ENCODE measurements around the gene PDE6A. TPM values are rescaled to one million over a fixed set of nuclear protein-coding genes. Genes with fewer than 3 reads are reported as not detected.
A peak's percentile ranks its signal among the peaks of the same experiment; 100 is the strongest.

Gene PDE6A
- total RNA-seq, 4 donors from 2014 or later, result 0.22 TPM; not detected in 3

GRCh38 chr5:149826574-149826973, 118.0 kb downstream of the PDE6A start:
- TF ChIP-seq POLR2A (IDR thresholded peaks at IDR 0.05) (no peak), EP300 (IDR thresholded peaks at IDR 0.05) (no peak), CTCF (IDR thresholded peaks at IDR 0.05) (no peak)
- peaks cover 0 to 11% (median 2%) of the 10 kb centered on the region in 4 donors for H3K4me1 ChIP-seq
- no peaks in the 10 kb centered on the region for H3K9me3 ChIP-seq
- no peaks in the 10 kb centered on the region for H3K36me3 ChIP-seq
- WGBS, 2 donors, result 52 to 74% methylated on average over 7 to 9 of the region's 9 CpGs
- H3K27ac ChIP-seq, result no peak overlapping the region
- no peak for DNase-seq (ENCODE audit: low spot score in 2 of 2)
- no peak overlapping the region for H3K4me3 ChIP-seq
- H3K27me3 ChIP-seq, result no peaks in the 10 kb centered on the region

GRCh38 chr5:149824846-149825245, 119.7 kb downstream of the PDE6A start:
- H3K36me3 ChIP-seq, result no peaks in the 10 kb centered on the region
- WGBS, 2 donors, result 54 to 59% methylated on average over 14 to 16 of the region's 16 CpGs
- peaks cover 0 to 11% (median 2%) of the 10 kb centered on the region in 4 donors for H3K4me1 ChIP-seq
- H3K9me3 ChIP-seq, result no peaks in the 10 kb centered on the region
- DNase-seq (ENCODE audit: low spot score in 2 of 2), result peak in 1 of 2 donors; percentile 11
- H3K27me3 ChIP-seq, result no peaks in the 10 kb centered on the region
- H3K4me3 ChIP-seq, result no peak overlapping the region
- peak overlapping the region in 2 of 4 donors; percentile 50 to 63 for H3K27ac ChIP-seq
- peak in 1 of 2 donors; percentile 41 for TF ChIP-seq EP300 (IDR thresholded peaks at IDR 0.05)
- no peak for TF ChIP-seq CTCF (IDR thresholded peaks at IDR 0.05)

GRCh38 chr5:149824120-149824519, 120.5 kb downstream of the PDE6A start:
- no peak for DNase-seq (ENCODE audit: low spot score in 2 of 2)
- 53 to 59% methylated on average over 7 of the region's 7 CpGs for WGBS, 2 donors
- Histone ChIP-seq H3K36me3 (no peaks in the 10 kb centered on the region), H3K4me1 (peaks cover 0 to 11% (median 2%) of the 10 kb centered on the region in 4 donors), H3K27me3 (no peaks in the 10 kb centered on the region), H3K4me3 (no peak overlapping the region), H3K9me3 (no peaks in the 10 kb centered on the region), H3K27ac (peak overlapping the region in 3 of 4 donors; percentile 17 to 63 (median 26))
- no peak for TF ChIP-seq POLR2A (IDR thresholded peaks at IDR 0.05)
- no peak for TF ChIP-seq CTCF (IDR thresholded peaks at IDR 0.05)
- no peak for TF ChIP-seq EP300 (IDR thresholded peaks at IDR 0.05)

GRCh38 chr5:149823375-149823774, 121.2 kb downstream of the PDE6A start:
- TF ChIP-seq EP300 (IDR thresholded peaks at IDR 0.05), result no peak
- no peak for TF ChIP-seq POLR2A (IDR thresholded peaks at IDR 0.05)
- no peak for TF ChIP-seq CTCF (IDR thresholded peaks at IDR 0.05)
- peak overlapping the region in 1 of 4 donors; percentile 63 for H3K27ac ChIP-seq
- DNase-seq (ENCODE audit: low spot score in 2 of 2), result no peak
- H3K9me3 ChIP-seq, result no peaks in the 10 kb centered on the region
- no peaks in the 10 kb centered on the region for H3K27me3 ChIP-seq
- 65 to 69% methylated on average over 5 of the region's 5 CpGs for WGBS, 2 donors
- H3K4me1 ChIP-seq, result peaks cover 0 to 11% (median 2%) of the 10 kb centered on the region in 4 donors
- H3K4me3 ChIP-seq, result no peak overlapping the region
- H3K36me3 ChIP-seq, result no peaks in the 10 kb centered on the region

DNA sequence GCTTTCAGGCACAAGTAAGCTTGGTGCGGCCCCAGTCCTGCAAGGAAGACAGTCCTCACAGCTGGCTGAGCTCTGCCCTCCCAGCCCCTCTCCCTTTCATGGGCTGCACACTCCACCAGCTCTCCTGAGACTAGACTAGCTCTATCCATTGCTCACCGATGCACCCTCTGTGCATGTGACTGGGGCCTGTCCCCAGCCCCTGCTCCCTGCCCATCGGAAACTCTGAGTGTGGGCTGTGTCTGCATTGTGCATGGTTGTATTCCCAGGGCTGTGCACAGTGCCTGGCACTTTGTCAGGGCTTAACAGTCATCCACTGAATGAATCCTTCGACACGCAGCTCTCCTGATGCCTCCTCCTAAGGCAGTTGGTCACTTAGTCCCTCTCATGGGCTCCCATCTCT, 122.3 kb downstream of the PDE6A start:
- Histone ChIP-seq H3K27me3 (no peaks in the 10 kb centered on the region), H3K4me1 (peaks cover 0 to 11% (median 2%) of the 10 kb centered on the region in 4 donors), H3K9me3 (no peaks in the 10 kb centered on the region), H3K36me3 (no peaks in the 10 kb centered on the region), H3K27ac (no peak overlapping the region), H3K4me3 (no peak overlapping the region)
- 90 to 92% methylated on average over 5 of the region's 5 CpGs for WGBS, 2 donors
- no peak for DNase-seq (ENCODE audit: low spot score in 2 of 2)
- TF ChIP-seq EP300 (IDR thresholded peaks at IDR 0.05) (no peak), POLR2A (IDR thresholded peaks at IDR 0.05) (no peak), CTCF (IDR thresholded peaks at IDR 0.05) (no peak)

Measured in tibial nerve (tissue), 4 donors.